Gastrocnemius medialis (tissue), 4 donors: ENCODE results near the gene SERPINA3. TPM values are rescaled to one million over a fixed set of nuclear protein-coding genes. Genes with fewer than 3 reads are reported as not detected.

Experiments
- ATAC-seq, 2 donors: fragments of 150-250 bp; one replicate each; pipeline ENCODE4 v1.9.1; 2016
- DNase-seq, 2 donors: peaks; one replicate each; pipeline ENCODE4 v3.0.0-alpha.2; 2019
- H3K27ac ChIP-seq, 4 donors: fragments of 200-600 bp; sonication (generic); 1 replicate in 1 of 4; 2 replicates in 3 of 4; pipeline ENCODE4 v1.5.1; 2016 to 2018; ENCODE audit warnings: mild to moderate bottlenecking in 2 of 4, moderate library complexity in 1 of 4
- H3K27me3 ChIP-seq, 3 donors: fragments of 200-600 bp; sonication (generic) in 2 of 3; 1 replicate in 1 of 3; 2 replicates in 2 of 3; pipeline versions ENCODE4 v1.5.1 to v1.6.0; 2016 to 2019; ENCODE audit warnings: mild to moderate bottlenecking in 1 of 3, moderate library complexity in 1 of 3
- H3K36me3 ChIP-seq, 2 donors: fragments of 200-600 bp; sonication (generic) in 1 of 2; one replicate each; pipeline ENCODE4 v1.5.1; 2017 to 2018
- H3K4me1 ChIP-seq, 2 donors: fragments of 200-600 bp; sonication (generic) in 1 of 2; one replicate each; pipeline ENCODE4 v1.5.1; 2016 to 2017; ENCODE audit warnings: mild to moderate bottlenecking in 2 of 2
- H3K4me3 ChIP-seq, 4 donors: fragments of 200-600 bp; sonication (generic) in 3 of 4; 1 replicate in 1 of 4; 2 replicates in 3 of 4; pipeline ENCODE4 v1.5.1; 2016 to 2019; ENCODE audit warnings: mild to moderate bottlenecking in 2 of 4
- H3K9me3 ChIP-seq, 3 donors: fragments of 200-600 bp; sonication (generic) in 2 of 3; 1 replicate in 1 of 3; 2 replicates in 2 of 3; pipeline ENCODE4 v1.5.1; 2016 to 2019
- CTCF ChIP-seq, 5 experiments: fragments of 450-650 bp in 3 of 5; fragments of 200-600 bp in 2 of 5; sonication (generic) in 2 of 5; IDR thresholded peaks in 4 of 5; conservative IDR thresholded peaks in 1 of 5; 1 replicate in 4 of 5; 2 replicates in 1 of 5; pipeline ENCODE4 v1.5.1; 2016 to 2019; ENCODE audit warnings: antibody characterized with exemption in 5 of 5, mild to moderate bottlenecking in 3 of 5, moderate library complexity in 3 of 5
- POLR2A ChIP-seq, 2 donors: fragments of 450-650 bp; IDR thresholded peaks; one replicate each; pipeline ENCODE4 v1.6.1; 2017; ENCODE audit warnings: antibody characterized with exemption in 2 of 2, mild to moderate bottlenecking in 2 of 2, moderate library complexity in 2 of 2
- in situ Hi-C, 4 donors: fragments of 200-750 bp; cut with MboI; loops; one replicate each; pipeline versions ENCODE4 v1.15.0 to v1.8.0; 2017; ENCODE audit warnings: low sequenced_read_pairs in 4 of 4
- intact Hi-C: fragments of 100-400 bp; cut with DNase I; formaldehyde crosslinking; loops from one replicate; pipeline ENCODE4 v1.15.1; 2023; ENCODE audit warnings: low total_unique reads
- total RNA-seq, 4 donors: library from RNA; depleted of rRNA; stranded (reverse); fragments of >200 nt; gene quantifications; one replicate each; pipeline versions ENCODE4 v1.1.0 to v1.2.3, GENCODE V29; 2016

SERPINA3 gene
- total RNA-seq, 4 donors from 2014 or later, result 18.3 to 80.9 (median 66.3) TPM

DNA sequence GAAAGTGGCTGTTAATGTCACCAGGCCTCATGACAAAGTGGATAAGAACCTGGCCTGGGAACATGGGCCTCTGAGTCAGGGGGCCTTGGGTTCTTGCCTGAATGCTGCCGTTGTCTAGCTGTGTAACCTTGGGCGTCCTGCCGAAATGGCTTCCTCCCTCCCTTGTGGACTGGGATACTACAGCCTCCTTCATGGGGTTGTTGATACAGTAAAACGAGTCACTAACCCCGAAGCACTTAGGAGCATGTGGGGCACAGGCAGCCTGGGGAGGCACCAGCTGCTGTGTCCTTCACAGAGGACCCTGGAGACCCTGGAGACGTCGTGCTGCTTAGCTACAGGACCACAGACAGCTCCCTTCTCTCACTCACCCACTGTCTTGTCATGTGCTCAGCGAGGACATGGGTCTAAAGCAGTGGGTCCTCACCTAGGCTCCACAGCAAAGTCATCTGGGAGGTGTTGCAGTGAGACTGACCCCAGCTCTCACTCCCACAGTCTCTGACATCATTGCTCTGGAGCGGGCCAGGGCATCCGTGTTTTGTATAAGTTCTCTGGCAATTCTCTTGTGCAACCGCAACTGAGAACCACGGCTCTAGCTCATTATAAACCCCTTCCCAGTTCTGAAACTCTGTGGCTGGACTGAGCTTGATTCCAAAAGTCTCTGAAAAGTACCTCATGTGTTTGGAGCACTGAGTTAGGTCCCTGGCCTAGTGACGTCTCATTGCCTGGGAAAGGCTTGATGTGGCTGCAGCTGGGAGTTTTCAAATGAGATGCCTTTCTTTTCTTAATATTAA is 42.1 kb downstream of the SERPINA3 start:
- TF ChIP-seq POLR2A (IDR thresholded peaks at IDR 0.05) (no peak), CTCF (IDR thresholded peaks at IDR 0.05 in 4 of 5, conservative IDR thresholded peaks at IDR 0.05 in 1 of 5) (no peak)
- no peak for DNase-seq
- Histone ChIP-seq H3K9me3 (no peaks in the 10 kb centered on the region), H3K27ac (no peak overlapping the region), H3K4me1 (no peaks in the 10 kb centered on the region), H3K36me3 (no peaks in the 10 kb centered on the region), H3K4me3 (no peak overlapping the region), H3K27me3 (no peaks in the 10 kb centered on the region)
- ATAC-seq, result no peak
- in situ Hi-C loops (no loop called here), intact Hi-C loops (no loop called here)

GRCh38 chr14:94655169-94655710 is 43.0 kb downstream of the SERPINA3 start:
- TF ChIP-seq POLR2A (IDR thresholded peaks at IDR 0.05) (no peak), CTCF (IDR thresholded peaks at IDR 0.05 in 4 of 5, conservative IDR thresholded peaks at IDR 0.05 in 1 of 5) (no peak)
- in situ Hi-C loops, result no loop called here
- no peak for DNase-seq
- Histone ChIP-seq H3K36me3 (no peaks in the 10 kb centered on the region), H3K4me3 (no peak overlapping the region), H3K27me3 (no peaks in the 10 kb centered on the region), H3K9me3 (no peaks in the 10 kb centered on the region), H3K27ac (no peak overlapping the region), H3K4me1 (no peaks in the 10 kb centered on the region)
- intact Hi-C loops, result no loop called here
- no peak for ATAC-seq

DNA sequence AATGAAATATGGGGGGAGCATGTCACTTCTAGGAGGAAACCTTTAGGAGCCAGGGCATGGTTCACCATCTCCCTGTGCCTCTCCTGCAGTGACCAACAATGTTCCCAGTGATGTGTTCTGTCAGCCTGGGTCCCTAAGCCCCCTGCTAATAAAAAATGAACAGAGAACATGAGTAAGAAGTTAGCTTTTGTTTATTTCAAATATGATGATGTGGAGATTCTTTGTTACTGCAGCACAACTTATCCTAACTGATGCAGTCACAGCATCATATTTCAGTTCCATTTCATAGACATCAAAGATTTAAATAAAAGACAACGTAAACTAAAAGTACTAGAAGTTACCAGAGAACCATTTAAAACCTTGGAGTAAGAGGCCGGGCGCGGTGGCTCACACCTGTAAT is 43.9 kb downstream of the SERPINA3 start:
- ATAC-seq, result no peak
- intact Hi-C loops (no loop called here), in situ Hi-C loops (no loop called here)

DNA sequence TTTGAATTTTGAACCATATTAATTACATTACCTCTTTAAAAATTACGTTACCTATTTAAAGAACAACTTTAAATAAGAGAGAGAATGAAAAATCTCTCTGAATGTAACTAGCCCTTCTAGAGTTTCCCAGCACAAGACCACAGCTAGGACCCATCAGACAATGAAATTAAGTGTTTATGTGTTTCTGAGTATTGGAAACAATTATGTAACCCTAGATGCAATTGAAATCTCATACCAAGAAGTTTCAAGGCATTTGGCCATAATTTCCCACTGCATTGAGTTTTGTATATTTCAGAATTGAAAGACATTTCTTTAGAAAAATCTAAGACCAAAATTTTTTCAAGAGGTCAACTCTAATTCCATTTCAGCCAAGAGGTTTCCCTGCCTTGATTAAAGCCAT is 47.1 kb downstream of the SERPINA3 start:
- no peak overlapping the region for H3K27ac ChIP-seq
- no peak for DNase-seq
- intact Hi-C loops (no loop called here), in situ Hi-C loops (no loop called here)
- H3K27me3 ChIP-seq, result no peaks in the 10 kb centered on the region
- ATAC-seq, result no peak
- H3K4me1 ChIP-seq, result peaks cover 0 to 3% of the 10 kb centered on the region in 2 donors
- H3K4me3 ChIP-seq, result no peak overlapping the region
- TF ChIP-seq CTCF (IDR thresholded peaks at IDR 0.05 in 4 of 5, conservative IDR thresholded peaks at IDR 0.05 in 1 of 5) (no peak), POLR2A (IDR thresholded peaks at IDR 0.05) (no peak)
- no peaks in the 10 kb centered on the region for H3K9me3 ChIP-seq
- no peaks in the 10 kb centered on the region for H3K36me3 ChIP-seq

More for the DNA sequence above, 43.9 kb downstream of the SERPINA3 start:
- Histone ChIP-seq H3K9me3 (no peaks in the 10 kb centered on the region), H3K36me3 (no peaks in the 10 kb centered on the region), H3K27ac (no peak overlapping the region), H3K27me3 (no peaks in the 10 kb centered on the region), H3K4me3 (no peak overlapping the region), H3K4me1 (no peaks in the 10 kb centered on the region)
- no peak for DNase-seq
- TF ChIP-seq POLR2A (IDR thresholded peaks at IDR 0.05), result no peak
- no peak for TF ChIP-seq CTCF (IDR thresholded peaks at IDR 0.05 in 4 of 5, conservative IDR thresholded peaks at IDR 0.05 in 1 of 5)
